ENCODE results near the gene STK17B.
A peak's percentile ranks its signal among the peaks of the same experiment; 100 is the strongest.

STK17B gene

GRCh38 chr2:196184921-196185320 lies 13.5 kb upstream of the STK17B start:
- DNase-seq (ENCODE audit: low read depth in 3 of 3, low spot score in 1 of 3), result no peak

GRCh38 chr2:196183528-196184231 lies 12.3 kb upstream of the STK17B start:
- no peak for DNase-seq (ENCODE audit: low read depth in 3 of 3, low spot score in 1 of 3)

- no peak for DNase-seq (ENCODE audit: low read depth in 3 of 3, low spot score in 1 of 3)
Observed at GRCh38 chr2:196183172-196183473, 11.7 kb upstream of the STK17B start.

DNA sequence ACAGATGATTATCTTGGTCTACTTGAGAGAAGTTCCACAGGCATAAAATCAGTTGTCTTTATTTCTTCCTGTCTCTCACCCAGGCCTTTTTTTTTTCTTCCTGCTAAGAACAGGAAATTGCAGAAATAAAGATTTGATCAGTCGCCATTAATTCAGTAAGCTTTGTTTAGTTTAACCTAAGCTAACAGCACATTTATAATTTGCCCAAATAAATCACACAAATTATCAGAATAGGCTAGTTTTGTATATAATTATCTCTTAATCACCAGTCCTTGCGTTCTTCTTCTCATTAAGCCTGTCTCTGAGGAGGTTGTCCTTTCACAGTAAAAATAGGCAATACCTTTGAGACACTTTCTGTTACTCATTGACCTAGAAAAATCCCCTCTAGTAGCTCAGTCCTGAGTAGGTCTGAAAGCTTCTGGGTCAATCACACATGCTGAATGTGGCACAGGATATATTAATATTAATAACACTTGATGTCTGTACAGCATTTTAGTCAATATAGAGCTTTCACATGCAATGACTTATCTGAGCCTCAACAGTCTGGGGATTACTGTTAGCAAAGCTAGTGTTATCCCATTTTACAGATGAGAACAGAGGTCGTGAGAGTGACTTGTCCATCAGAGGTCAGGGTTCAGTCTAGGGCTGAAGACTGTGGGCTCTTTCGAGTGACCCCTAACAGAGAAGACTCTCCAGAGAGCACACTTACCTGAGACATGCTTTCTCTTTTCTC lies 11.2 kb upstream of the STK17B start:
- DNase-seq (ENCODE audit: low read depth in 3 of 3, low spot score in 1 of 3), result no peak

GRCh38 chr2:196181484-196181883 lies 10.1 kb upstream of the STK17B start:
- DNase-seq (ENCODE audit: low read depth in 3 of 3, low spot score in 1 of 3), result no peak

GRCh38 chr2:196177124-196177523 lies 5.7 kb upstream of the STK17B start:
- DNase-seq (ENCODE audit: low read depth in 3 of 3, low spot score in 1 of 3), result no peak

- DNase-seq (ENCODE audit: low read depth in 3 of 3, low spot score in 1 of 3), result peak; percentile 45 to 72 (median 71)
Observed at GRCh38 chr2:196176142-196176738, 4.9 kb upstream of the STK17B start.

GRCh38 chr2:196174404-196174803 lies 3.0 kb upstream of the STK17B start:
- no peak for DNase-seq (ENCODE audit: low read depth in 3 of 3, low spot score in 1 of 3)

DNA sequence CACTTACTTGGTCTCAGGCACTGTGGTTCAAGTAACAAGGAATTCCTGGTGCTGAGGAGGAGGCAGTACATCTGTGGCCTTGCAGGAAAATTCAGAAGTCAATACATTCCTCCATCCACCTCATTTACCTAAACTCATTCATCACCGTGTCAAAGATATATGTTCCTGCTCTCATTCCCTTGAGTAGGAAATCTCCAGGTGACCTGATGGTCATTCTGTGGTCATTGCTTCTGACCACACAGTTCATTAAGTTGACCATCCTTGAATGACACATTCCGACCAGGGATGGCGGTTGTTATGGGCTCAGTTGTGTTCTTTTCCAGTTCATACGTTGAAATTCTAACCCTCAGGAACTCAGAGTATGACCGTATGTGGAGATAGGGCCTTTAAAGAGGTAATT lies 2.1 kb upstream of the STK17B start:
- DNase-seq (ENCODE audit: low read depth in 3 of 3, low spot score in 1 of 3), result no peak

DNA sequence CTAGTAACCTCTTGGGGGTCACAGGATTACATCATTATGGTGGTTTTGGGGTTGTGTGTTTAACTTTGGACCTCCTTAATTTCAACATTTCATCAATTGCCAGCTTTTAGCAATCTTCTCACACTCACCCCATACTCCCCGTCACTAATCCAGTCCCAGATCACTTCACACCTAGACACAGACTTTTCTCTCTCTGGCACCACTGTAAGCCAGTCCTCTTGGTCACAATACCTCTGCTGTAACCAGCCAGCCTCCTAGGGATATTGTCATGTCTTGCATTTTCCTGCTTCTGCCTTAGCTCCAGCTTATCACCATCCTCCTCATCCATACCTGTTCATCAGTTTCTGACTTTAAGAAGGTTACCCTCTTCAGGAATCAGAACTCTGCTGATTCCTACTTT lies 1.6 kb upstream of the STK17B start:
- DNase-seq (ENCODE audit: low read depth in 3 of 3, low spot score in 1 of 3), result no peak

DNA sequence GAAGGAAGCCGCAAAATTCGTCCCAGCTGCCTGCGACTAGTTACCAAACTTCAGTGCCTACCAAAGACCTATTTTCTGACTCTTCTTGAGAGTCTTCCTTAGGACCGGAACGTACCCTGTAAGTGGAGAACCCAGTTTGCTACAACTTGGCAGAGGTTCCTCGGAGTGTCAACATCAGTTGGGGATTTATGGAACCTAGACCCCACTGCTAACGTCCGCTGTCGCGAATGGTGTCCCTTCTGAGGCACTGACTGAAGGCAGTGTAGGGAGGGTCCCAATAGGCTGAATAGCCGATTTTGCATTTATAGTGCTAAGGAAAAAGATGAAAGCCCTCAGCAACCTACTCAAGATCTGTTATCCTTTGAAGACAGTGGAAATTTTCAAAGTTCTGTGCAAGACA lies 568 bp upstream of the STK17B start:
- DNase-seq (ENCODE audit: low read depth in 3 of 3, low spot score in 1 of 3), result no peak

DNA sequence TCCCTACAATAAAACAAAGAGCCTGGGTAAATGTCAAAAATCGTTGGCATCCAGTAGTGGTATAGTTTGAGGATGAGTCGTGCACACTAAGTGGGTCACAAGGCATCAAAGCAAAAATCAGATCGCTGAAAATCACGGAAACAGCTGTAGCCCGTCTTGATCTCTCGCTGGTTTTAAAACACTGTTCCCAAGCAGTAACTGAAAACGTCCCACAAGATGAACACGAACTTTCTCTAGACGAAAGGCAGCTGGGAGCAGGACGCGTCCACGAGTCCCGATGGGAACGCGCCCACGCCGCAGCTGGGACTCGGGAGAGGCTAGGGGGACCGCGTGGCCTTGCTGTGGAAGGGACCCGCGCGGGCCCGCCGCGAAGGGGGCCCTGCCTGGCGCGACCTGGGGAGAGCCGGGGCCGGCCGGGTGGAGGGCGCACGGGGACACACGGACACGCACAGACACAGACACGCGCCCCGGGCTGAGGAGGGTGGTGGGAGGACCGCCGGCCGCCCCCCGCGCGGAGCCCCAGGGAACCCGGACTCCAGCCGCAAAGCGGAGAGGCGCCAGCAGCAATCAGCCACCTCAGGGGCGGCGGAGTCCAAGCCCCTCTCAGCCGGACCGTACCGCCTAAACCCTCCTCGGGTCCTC lies 651 bp downstream of the STK17B start:
- no peak for DNase-seq (ENCODE audit: low read depth in 3 of 3, low spot score in 1 of 3)

DNA sequence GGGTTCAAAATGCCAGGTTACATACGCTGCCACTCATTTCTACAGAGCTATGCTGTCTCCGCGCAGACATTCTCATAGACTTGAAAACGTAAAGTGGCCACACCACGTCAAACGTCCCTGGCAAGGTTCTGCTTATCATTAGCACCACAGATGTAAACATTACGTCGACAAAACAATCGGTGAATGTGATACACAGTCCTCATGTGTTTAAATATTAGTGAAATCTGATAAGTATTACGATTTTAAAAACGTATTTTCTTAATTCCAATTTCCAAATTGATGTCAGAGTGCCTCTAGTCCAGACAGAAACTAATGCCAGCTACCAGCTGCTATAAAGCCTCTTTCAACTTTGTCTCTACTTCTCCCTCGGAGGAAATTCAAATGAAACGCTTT lies 1.2 kb downstream of the STK17B start:
- no peak for DNase-seq (ENCODE audit: low read depth in 3 of 3, low spot score in 1 of 3)

- DNase-seq (ENCODE audit: low read depth in 3 of 3, low spot score in 1 of 3), result no peak
Observed at GRCh38 chr2:196169516-196169915, 1.9 kb downstream of the STK17B start.

DNA sequence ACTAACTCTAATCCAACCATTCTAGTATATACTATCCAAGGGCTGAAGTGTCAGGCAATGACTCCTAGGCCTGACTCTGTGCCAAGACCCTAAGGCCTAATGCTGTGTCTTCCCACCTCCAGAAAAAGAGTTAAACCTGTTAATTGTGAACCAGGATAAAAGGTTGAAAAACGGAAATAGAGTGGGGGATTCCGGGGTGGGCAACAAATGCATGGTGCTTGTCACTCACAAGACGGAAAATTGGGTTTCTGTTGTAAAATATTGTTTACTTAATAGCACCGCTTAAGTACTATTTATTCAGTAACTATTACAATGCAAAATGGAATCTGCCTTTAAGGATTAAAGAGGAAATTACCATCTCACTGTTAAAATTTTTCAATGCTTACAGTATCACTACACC lies 3.2 kb downstream of the STK17B start:
- DNase-seq (ENCODE audit: low read depth in 3 of 3, low spot score in 1 of 3), result no peak

DNA sequence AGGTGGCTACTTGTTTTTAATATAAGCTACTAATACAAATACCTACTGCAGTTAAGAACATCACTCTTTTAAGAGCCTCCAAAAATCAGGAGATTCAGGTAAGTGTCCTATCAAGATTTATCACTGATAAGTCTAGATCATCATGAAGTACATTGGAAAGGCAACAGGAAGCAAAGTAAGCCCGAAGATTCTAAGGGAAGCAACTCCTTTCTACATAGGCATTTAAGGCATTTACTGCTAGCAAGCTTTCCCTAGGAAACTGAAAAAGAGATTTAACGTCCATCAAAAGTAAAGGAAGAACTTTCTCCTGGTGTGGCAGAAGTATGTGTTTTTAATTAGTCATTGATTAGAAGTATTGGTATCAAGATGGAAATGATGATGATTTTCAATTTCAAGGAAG lies 3.7 kb downstream of the STK17B start:
- no peak for DNase-seq (ENCODE audit: low read depth in 3 of 3, low spot score in 1 of 3)

DNA sequence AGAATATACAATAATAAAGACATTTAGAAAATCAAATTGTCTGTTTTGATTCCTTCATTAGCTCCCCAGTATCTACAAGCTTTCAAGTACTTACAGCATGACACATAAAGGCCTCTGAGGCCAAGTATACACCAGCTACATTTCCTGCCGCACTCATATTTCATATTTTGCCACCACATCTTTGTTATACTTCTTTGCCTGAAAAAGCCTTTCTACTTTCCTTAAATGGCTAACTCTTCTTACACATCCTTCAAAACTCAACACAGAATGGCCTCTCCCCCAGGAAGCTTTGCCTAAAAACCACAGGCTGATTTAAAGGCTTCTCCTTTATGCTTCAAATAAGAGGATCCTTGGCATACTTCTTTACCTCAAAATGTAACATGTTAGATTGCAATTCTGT lies 4.5 kb downstream of the STK17B start:
- no peak for DNase-seq (ENCODE audit: low read depth in 3 of 3, low spot score in 1 of 3)

- no peak for DNase-seq (ENCODE audit: low read depth in 3 of 3, low spot score in 1 of 3)
Observed at GRCh38 chr2:196165016-196165415, 6.4 kb downstream of the STK17B start.

GRCh38 chr2:196163285-196163684 lies 8.1 kb downstream of the STK17B start:
- no peak for DNase-seq (ENCODE audit: low read depth in 3 of 3, low spot score in 1 of 3)

- no peak for DNase-seq (ENCODE audit: low read depth in 3 of 3, low spot score in 1 of 3)
Observed at GRCh38 chr2:196162586-196163175, 8.7 kb downstream of the STK17B start.

GRCh38 chr2:196160946-196161345 lies 10.4 kb downstream of the STK17B start:
- DNase-seq (ENCODE audit: low read depth in 3 of 3, low spot score in 1 of 3), result no peak

DNA sequence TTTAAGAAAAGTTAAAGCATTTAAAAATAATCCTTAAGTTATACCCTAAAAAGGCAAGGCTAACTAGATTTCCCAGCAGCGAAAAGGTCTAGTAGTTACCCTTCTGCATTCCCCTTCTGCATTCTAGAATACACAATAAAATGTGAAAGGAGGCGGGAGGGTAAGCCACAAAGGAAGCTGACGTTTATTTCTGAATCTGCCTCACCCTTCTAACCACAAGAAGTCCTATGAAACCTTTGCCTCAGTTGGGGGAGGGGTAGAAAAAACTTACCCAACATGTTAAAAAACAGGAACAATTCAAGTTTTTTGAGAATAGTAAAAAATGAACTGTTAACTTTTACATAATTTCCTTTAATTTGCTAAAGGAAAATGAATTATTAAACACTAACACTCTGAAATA lies 11.3 kb downstream of the STK17B start:
- no peak for DNase-seq (ENCODE audit: low read depth in 3 of 3, low spot score in 1 of 3)
